RWPE1 (cell line): ENCODE measurements around the gene ZBTB21.

ENCODE experiments used
- CTCF ChIA-PET: fragments of 350-600 bp; sonication (Branson Sonifier 250); formaldehyde crosslinking; extraction: SDS; loops from one replicate; lab custom pipeline; 2021; lab: Yijun Ruan, JAX
- POLR2A ChIA-PET: fragments of 400-600 bp; formaldehyde crosslinking; extraction: SDS; loops from one replicate; lab custom pipeline; 2020; ENCODE audit warnings: antibody characterized with exemption; ENCODE audit not compliant: low non-redundant PET; lab: Yijun Ruan, JAX
- DNase-seq: peaks from one replicate; pipeline ENCODE4 v3.0.0; 2012; ENCODE audit warnings: low spot score
- H3K27ac ChIP-seq: fragments of 450-650 bp; 2 replicates; pipeline ENCODE4 v1.5.1; 2017
- TF ChIP-seq, protein P1 (sequence below): fragments of 450-650 bp; conservative IDR thresholded peaks from 2 replicates; pipeline ENCODE4 v1.5.1; 2017; ENCODE audit warnings: low read depth, mild to moderate bottlenecking

Gene ZBTB21

DNA sequence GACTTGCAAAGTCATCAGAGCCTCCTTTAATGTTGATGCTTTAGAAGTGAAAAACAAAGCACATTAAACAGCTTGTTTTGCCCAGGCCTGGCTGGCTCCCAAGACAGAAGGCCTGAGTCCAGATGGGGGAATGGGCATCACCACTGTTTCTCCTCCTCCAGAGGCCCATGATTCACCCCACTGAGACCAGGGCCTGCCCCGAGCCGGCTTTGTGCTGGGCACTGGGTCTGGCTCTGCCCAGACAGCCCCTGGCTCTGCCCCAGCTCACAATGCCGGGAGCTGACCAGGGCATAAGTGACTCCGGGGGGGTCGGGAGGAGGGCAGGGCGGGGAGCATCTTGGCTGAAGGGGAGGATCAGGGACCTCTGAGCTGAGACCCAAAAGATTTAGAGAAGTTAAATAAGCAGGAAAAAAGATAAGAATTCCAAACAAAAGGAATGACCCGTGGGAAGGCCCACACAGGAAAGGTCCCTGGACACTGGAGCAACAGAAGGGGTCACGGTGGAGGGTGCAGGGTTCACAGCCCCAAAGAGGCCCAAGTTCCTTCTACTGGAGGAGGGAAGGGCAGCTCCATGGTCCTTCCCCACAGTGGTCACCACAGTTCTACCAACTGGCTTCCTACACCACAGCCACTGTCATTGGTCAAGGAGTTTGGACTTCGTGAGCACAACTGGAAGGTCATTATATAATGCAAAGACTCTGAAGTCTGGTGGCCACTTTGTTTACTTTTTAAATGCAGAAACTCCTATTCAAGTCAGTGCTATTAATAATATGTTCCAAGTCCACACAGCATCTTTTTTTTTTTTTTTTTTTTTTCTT lies 61.9 kb downstream of the ZBTB21 start:
- ChIA-PET CTCF (interaction anchor here (0.6 kb wide), 1 partner anchor 15 kb away, joined by 3 read pairs; no protein-coding TSS in a partner anchor), POLR2A (interaction anchor here (0.6 kb wide), 2 partner anchors 37 to 256 kb away, joined by 4 to 9 read pairs; no protein-coding TSS in a partner anchor)
- TF ChIP-seq, protein P1, sequence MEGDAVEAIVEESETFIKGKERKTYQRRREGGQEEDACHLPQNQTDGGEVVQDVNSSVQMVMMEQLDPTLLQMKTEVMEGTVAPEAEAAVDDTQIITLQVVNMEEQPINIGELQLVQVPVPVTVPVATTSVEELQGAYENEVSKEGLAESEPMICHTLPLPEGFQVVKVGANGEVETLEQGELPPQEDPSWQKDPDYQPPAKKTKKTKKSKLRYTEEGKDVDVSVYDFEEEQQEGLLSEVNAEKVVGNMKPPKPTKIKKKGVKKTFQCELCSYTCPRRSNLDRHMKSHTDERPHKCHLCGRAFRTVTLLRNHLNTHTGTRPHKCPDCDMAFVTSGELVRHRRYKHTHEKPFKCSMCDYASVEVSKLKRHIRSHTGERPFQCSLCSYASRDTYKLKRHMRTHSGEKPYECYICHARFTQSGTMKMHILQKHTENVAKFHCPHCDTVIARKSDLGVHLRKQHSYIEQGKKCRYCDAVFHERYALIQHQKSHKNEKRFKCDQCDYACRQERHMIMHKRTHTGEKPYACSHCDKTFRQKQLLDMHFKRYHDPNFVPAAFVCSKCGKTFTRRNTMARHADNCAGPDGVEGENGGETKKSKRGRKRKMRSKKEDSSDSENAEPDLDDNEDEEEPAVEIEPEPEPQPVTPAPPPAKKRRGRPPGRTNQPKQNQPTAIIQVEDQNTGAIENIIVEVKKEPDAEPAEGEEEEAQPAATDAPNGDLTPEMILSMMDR, result no peak
- H3K27ac ChIP-seq, result peak overlapping the region; percentile 65
- no peak for DNase-seq

DNA sequence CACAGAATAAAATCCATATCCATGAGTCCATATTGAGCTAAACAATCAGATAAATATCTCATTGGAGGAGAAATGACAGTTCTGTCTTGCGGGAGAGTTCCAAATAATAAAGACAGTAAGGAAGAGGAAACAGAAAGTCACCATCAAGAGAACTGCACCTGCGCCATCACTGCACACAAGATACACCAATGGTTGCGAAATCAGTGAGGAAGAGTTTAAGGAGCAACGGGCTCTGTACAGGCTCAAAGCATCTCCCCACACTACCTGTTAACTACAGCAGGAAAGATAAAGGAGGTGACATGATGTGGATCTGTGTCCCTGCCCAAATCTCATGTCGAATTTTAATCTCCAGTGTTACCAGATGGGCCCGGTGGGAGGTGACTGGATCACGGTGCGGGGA lies 64.2 kb downstream of the ZBTB21 start:
- ChIA-PET CTCF (no interaction called here), POLR2A (no interaction called here)
- TF ChIP-seq, protein P1, result no peak
- no peak for DNase-seq
- H3K27ac ChIP-seq, result no peak overlapping the region

DNA sequence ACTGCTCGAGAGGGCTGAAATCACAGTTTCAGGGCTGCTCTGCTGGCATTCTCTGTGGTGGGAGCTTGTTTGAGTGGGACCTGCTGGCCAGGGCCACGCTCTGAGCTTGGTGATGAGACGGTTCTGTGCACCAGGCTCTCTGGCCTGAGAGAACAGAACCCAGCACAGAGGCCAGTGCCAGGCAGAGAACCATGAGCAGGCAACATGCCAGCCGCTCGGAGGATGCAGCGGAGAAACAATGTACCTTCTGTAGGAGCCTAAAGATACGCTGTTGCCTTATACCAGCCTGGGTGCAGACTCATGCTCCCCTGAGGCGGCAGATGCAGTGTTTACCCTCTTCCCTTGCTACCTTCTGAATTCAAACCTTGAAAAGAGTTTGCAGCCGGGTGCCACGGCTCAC lies 66.3 kb downstream of the ZBTB21 start:
- no peak for DNase-seq
- ChIA-PET CTCF (interaction anchor here (0.6 kb wide), 1 partner anchor 720 kb away, joined by 5 read pairs; no protein-coding TSS in a partner anchor), POLR2A (no interaction called here)
- TF ChIP-seq, protein P1, result no peak
- H3K27ac ChIP-seq, result peak overlapping the region; percentile 2; the same call in 1 of the 2 replicates

DNA sequence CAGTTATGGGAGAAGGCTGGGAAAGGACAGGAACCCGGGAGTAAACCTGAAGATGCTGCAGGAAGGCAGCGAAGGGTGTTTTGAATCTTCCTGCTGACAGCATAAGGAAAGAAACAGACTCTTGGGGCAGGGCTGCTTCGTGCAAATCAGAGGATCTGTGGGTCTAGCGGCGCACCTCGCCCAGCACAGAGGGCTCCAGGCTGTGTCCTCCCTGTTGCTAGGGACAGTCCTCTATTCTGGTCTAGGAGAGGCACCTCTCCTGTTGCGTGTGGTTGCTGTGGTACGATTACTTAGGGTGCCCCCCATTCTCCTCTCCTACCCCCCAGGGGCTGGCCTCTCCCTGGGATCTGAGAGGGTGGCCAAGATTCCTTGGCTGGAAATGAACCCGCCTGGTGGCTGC lies 67.7 kb downstream of the ZBTB21 start:
- ChIA-PET CTCF (interaction anchor here (0.7 kb wide), 1 partner anchor 174 kb away, joined by 4 read pairs; no protein-coding TSS in a partner anchor), POLR2A (no interaction called here)
- TF ChIP-seq, protein P1, result no peak
- peak overlapping the region; percentile 8; the same call in 1 of the 2 replicates for H3K27ac ChIP-seq
- no peak for DNase-seq

DNA sequence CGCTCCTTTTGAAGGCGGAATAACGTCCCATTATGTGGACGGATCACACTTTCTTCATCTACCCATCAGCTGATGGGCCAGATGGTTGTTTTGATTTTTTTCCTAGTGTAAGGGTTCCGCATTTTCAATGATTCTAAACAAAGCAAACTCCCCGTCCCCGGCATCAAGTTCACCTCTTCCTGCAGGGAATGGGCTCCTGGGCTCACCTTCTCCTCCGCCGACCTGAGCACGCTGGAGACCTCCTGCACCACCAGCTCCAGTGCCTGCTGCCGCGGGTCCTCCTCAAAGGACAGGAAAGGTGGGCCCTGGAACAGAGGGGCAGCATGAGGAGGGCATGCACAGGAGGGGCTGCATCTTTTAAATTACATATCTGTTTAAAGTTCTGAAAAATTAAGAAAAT lies 68.2 kb downstream of the ZBTB21 start:
- no peak for DNase-seq
- CTCF ChIA-PET, result interaction anchor here (0.7 kb wide), 1 partner anchor 175 kb away, joined by 4 read pairs; no protein-coding TSS in a partner anchor
- H3K27ac ChIP-seq, result peak overlapping the region; percentile 8; the same call in 1 of the 2 replicates
- TF ChIP-seq, protein P1, result no peak
- POLR2A ChIA-PET, result no interaction called here

DNA sequence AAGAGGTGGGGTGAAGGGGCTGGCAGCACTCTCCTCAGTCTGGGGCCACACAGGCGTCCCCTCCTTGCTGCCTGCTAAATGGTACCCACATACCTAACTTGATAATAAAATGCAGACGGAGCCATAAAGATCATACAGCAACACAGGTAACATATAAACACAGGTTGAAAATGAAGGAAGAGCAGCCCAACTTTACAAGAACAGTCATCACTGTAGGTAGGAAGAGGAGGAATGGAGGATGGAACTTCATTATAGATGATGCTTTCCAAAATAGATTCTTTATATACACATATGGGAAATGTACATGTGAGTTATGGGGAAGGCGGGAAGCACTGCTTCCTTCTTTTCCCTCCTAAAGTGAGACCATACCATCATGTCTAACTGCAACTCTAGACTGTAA lies 69.7 kb downstream of the ZBTB21 start:
- TF ChIP-seq, protein P1, result no peak
- no peak overlapping the region for H3K27ac ChIP-seq
- DNase-seq, result no peak
- CTCF ChIA-PET, result interaction anchor here (0.9 kb wide), 1 partner anchor 177 kb away, joined by 3 read pairs; no protein-coding TSS in a partner anchor
- POLR2A ChIA-PET, result no interaction called here
